Glutamatergic neuron (in vitro differentiated cells): ENCODE measurements around the gene GPC6. TPM values are rescaled to one million over a fixed set of nuclear protein-coding genes. Genes with fewer than 3 reads are reported as not detected.

Source experiments
- DNase-seq: peaks from one replicate; pipeline ENCODE4 v3.0.0; 2022
- H3K27ac Mint-ChIP-seq: one replicate; pipeline ENCODE4 v1.8.0; 2020; ENCODE audit warnings: mild to moderate bottlenecking, mixed read lengths, inconsistent platforms; ENCODE audit not compliant: unreplicated experiment
- H3K27me3 Mint-ChIP-seq: one replicate; pipeline ENCODE4 v1.8.0; 2020; ENCODE audit warnings: mild to moderate bottlenecking, moderate library complexity, mixed read lengths, inconsistent platforms; ENCODE audit not compliant: unreplicated experiment
- H3K36me3 Mint-ChIP-seq: one replicate; pipeline ENCODE4 v1.8.0; 2020; ENCODE audit warnings: mild to moderate bottlenecking, mixed read lengths, inconsistent platforms; ENCODE audit not compliant: unreplicated experiment
- H3K4me1 Mint-ChIP-seq: one replicate; pipeline ENCODE4 v1.8.0; 2020; ENCODE audit warnings: mild to moderate bottlenecking, low read depth, mixed read lengths, inconsistent platforms; ENCODE audit not compliant: unreplicated experiment
- H3K4me3 Mint-ChIP-seq: one replicate; pipeline ENCODE4 v1.8.0; 2020; ENCODE audit warnings: mild to moderate bottlenecking, mixed read lengths, inconsistent platforms; ENCODE audit not compliant: unreplicated experiment
- H3K9me3 Mint-ChIP-seq: one replicate; pipeline ENCODE4 v1.8.0; 2020; ENCODE audit warnings: mild to moderate bottlenecking, moderate library complexity, mixed read lengths, inconsistent platforms; ENCODE audit not compliant: unreplicated experiment
- CTCF ChIP-seq: fragments of 200-600 bp; sonication (generic); IDR thresholded peaks from one replicate; pipeline ENCODE4 v1.5.0; 2021; ENCODE audit not compliant: partially characterized antibody, unreplicated experiment
- total RNA-seq: library from RNA; stranded (reverse); fragmentation: NEBNext Ultra II Directional; extraction: Animal tissue kit (Norgen Biotek cat#: 25700); gene quantifications from one replicate; pipeline ENCODE4 v1.2.1, GENCODE V29; 2021; ENCODE audit not compliant: unreplicated experiment

The GPC6 gene
- total RNA-seq, 1 donor from 2014 or later = 11.8 TPM

GRCh38 chr13:94362411-94362909 is 1135.9 kb downstream of the GPC6 start:
- H3K27ac Mint-ChIP-seq = no peak overlapping the region

DNA sequence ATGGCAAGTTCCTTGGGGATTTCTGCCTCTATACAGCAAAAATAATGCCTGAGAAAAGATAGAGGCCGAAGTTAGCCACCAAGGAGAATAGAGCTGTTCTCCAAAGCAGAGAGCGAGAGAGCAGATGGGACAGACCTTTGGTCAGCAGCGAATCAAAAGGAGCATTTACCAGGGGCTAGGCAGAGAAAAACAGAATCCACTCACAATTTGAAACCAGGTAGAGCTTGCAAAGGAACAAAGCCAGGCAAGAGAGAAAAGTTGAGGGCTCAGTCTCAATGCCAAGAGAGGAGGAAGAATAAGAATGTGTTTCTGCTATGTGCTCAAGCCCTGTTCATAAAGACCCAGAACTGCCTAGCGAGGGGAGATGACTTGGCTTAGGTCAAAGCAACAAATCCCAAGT is 1140.1 kb downstream of the GPC6 start:
- DNase-seq = no peak
- Mint-ChIP-seq H3K27me3 (peaks cover 2% of the 10 kb centered on the region), H3K4me3 (no peak overlapping the region), H3K36me3 (no peaks in the 10 kb centered on the region), H3K9me3 (peaks cover 1% of the 10 kb centered on the region), H3K4me1 (peaks cover 8% of the 10 kb centered on the region), H3K27ac (peak overlapping the region; percentile 31)
- no peak for TF ChIP-seq CTCF

More at GRCh38 chr13:94362411-94362909, 1135.9 kb downstream of the GPC6 start:
- H3K27me3 Mint-ChIP-seq = peaks cover 2% of the 10 kb centered on the region
- H3K9me3 Mint-ChIP-seq = no peaks in the 10 kb centered on the region
- peak; percentile 59 for DNase-seq
- H3K4me3 Mint-ChIP-seq = no peak overlapping the region
- peak; percentile 91 for TF ChIP-seq CTCF
- H3K36me3 Mint-ChIP-seq = peaks cover 4% of the 10 kb centered on the region
- H3K4me1 Mint-ChIP-seq = peaks cover 14% of the 10 kb centered on the region

DNA sequence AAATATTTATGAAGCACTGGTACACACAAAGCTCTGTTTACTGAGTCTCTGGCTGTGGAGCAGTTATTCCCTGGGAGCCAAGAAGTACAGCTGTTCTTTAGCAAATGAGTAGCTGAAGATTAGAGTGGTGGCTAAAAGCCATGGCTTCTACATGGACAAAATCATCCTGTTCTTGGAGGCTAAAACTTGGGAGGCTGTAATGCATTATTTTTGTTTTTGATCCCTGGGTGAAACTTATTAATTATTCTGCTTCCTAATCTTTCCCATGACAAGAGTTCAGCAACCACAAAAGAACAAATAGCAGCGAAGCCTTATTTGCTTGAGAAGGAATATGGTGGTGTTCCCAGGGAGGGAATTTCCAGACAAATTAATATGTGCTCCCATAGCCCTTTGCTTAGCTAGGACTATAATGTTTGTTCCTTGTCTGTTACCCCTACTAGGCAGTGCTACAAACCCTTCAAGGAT is 1143.4 kb downstream of the GPC6 start:
- Mint-ChIP-seq H3K9me3 (peaks cover 7% of the 10 kb centered on the region), H3K4me1 (peaks cover 9% of the 10 kb centered on the region), H3K36me3 (no peaks in the 10 kb centered on the region), H3K27me3 (no peaks in the 10 kb centered on the region), H3K4me3 (no peak overlapping the region), H3K27ac (no peak overlapping the region)
- DNase-seq = no peak
- TF ChIP-seq CTCF = no peak

- Mint-ChIP-seq H3K4me1 (peaks cover 5% of the 10 kb centered on the region), H3K36me3 (no peaks in the 10 kb centered on the region), H3K4me3 (no peak overlapping the region), H3K27ac (no peak overlapping the region), H3K27me3 (no peaks in the 10 kb centered on the region), H3K9me3 (peaks cover 7% of the 10 kb centered on the region)
- DNase-seq = no peak
- no peak for TF ChIP-seq CTCF
These were observed 1145.2 kb downstream of the GPC6 start for GRCh38 chr13:94371855-94372254.

GRCh38 chr13:94382517-94382916 is 1155.9 kb downstream of the GPC6 start:
- Mint-ChIP-seq H3K4me1 (peaks cover 25% of the 10 kb centered on the region), H3K27ac (no peak overlapping the region), H3K4me3 (peak overlapping the region; percentile 3), H3K36me3 (no peaks in the 10 kb centered on the region), H3K27me3 (peaks cover 2% of the 10 kb centered on the region), H3K9me3 (no peaks in the 10 kb centered on the region)
- TF ChIP-seq CTCF = no peak
- DNase-seq = no peak
